ENCODE measurements around the gene MPIG6B.
A peak's percentile ranks its signal among the peaks of the same experiment; 100 is the strongest.

Gene MPIG6B

DNA sequence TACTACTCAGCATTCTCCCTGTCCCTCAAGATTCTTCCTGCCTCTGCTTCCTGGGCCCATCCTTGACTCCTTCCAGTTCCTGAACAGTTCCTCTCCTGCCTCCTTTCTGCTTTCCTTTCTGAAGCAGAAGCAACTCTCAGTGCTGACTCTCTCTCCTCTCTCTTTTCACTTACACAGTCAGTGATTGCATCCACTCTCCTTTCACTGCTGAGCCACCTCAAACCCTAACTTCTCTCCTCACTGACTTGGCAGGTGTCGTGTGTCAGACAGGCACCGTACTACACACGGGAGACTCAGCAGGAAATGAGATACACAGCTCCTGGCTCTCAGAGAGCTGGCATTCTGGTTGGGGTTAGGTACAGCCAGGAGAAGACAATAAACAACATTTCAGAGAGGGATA lies 25.6 kb upstream of the MPIG6B start:
- DNase-seq (ENCODE audit: low spot score) = no peak
- TF ChIP-seq, protein P1, sequence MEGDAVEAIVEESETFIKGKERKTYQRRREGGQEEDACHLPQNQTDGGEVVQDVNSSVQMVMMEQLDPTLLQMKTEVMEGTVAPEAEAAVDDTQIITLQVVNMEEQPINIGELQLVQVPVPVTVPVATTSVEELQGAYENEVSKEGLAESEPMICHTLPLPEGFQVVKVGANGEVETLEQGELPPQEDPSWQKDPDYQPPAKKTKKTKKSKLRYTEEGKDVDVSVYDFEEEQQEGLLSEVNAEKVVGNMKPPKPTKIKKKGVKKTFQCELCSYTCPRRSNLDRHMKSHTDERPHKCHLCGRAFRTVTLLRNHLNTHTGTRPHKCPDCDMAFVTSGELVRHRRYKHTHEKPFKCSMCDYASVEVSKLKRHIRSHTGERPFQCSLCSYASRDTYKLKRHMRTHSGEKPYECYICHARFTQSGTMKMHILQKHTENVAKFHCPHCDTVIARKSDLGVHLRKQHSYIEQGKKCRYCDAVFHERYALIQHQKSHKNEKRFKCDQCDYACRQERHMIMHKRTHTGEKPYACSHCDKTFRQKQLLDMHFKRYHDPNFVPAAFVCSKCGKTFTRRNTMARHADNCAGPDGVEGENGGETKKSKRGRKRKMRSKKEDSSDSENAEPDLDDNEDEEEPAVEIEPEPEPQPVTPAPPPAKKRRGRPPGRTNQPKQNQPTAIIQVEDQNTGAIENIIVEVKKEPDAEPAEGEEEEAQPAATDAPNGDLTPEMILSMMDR (IDR thresholded peaks at IDR 0.05; ENCODE audit: extremely low read depth, insufficient read depth, missing control alignments) = no peak
- in situ Hi-C loops (cut with MboI; ENCODE audit: low pct_unique_long_range_greater_than_20kb, low sequenced_read_pairs, unreplicated experiment) = no loop called here

DNA sequence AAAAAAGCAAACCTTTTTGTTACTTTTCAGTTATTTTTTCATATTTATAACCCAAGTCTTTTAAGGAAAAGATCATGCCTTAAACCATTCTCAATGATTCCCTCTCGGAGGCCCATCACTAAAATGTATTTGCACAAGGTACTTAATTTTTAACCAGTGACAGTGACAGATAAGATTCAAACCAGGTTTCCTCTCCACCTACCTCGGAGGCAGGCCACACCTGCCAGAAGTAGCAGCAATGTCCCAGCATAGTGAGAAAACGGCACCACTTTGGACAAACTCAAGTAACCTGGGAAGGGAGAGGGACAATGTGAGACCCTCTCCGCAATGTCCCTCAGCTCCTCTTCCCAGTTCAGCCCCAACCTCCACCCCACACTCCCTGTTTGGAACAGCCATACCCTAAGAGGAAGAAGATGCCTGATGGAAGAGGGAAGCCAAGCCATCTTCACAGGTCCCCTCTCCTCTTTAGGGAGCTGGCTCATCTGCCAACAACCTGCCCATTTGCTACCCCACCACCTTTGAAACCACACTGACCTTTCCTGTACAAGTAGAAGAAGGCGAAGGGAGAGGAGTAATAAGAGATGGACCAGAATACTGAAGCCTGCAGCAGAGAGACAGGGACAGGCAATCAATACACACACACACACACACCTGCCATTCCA lies 22.3 kb upstream of the MPIG6B start:
- no peak for DNase-seq (ENCODE audit: low spot score)
- TF ChIP-seq, protein P1 (IDR thresholded peaks at IDR 0.05; ENCODE audit: extremely low read depth, insufficient read depth, missing control alignments) = no peak
- in situ Hi-C loops (cut with MboI; ENCODE audit: low pct_unique_long_range_greater_than_20kb, low sequenced_read_pairs, unreplicated experiment) = no loop called here

DNA sequence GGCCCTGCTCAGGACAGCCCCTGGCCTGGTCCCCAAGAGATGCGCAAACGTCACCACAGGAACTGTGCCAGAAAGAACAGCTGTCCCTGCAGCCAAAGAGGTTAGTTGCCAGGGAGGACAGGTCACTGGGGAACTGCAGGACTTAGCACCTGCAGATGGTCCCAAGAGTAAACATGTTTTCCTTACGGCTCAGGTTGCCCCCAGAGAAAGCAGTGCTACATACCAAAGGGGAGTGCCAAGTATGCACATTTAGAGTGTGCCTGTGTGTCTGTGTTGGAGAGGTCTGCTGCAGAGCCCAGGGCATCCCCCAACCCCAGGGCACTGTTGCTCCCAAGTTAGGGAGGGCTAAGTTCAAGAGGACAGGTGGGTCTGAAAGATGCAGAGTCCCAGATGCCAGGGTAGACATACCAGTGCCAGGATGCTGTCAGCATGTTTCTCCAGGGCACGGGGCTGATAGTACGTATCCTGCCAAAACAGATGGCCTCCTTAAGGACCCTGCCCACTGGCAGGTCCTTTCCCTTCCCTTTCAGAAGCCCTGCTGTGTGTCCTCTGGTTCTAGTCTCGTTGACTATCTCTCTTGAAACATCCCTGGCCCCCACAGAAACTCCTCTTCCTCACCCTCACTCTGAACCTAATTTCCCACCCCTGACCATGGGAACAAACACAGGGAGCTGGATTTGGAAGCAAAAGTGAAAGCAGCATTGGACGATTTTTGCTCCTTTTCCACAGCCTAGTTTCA lies 21.3 kb upstream of the MPIG6B start:
- no peak for DNase-seq (ENCODE audit: low spot score)
- TF ChIP-seq, protein P1 (IDR thresholded peaks at IDR 0.05; ENCODE audit: extremely low read depth, insufficient read depth, missing control alignments) = no peak
- in situ Hi-C loops (cut with MboI; ENCODE audit: low pct_unique_long_range_greater_than_20kb, low sequenced_read_pairs, unreplicated experiment) = no loop called here

DNA sequence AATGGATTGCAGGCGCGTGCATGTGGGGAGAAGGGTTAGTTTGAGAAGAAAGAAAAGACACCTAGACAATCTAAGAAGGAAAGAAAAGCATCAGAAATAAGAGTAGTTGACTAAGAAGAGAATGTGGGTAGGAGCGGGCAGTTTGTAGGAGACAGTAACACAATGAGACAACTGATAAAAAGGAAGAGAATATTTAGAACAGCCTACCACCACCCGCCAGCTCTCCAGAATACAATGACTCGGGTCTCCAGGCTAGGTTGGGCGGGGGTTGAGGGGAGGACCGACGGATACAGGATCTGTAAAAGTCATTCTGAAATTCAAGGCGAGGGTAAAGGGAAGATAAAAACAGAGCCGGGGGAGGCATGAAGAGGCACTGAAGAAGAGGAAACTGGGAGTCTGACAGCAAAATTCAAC lies 20.8 kb upstream of the MPIG6B start:
- TF ChIP-seq, protein P1 (IDR thresholded peaks at IDR 0.05; ENCODE audit: extremely low read depth, insufficient read depth, missing control alignments) = no peak
- DNase-seq (ENCODE audit: low spot score) = peak; percentile 40
- in situ Hi-C loops (cut with MboI; ENCODE audit: low pct_unique_long_range_greater_than_20kb, low sequenced_read_pairs, unreplicated experiment) = no loop called here

DNA sequence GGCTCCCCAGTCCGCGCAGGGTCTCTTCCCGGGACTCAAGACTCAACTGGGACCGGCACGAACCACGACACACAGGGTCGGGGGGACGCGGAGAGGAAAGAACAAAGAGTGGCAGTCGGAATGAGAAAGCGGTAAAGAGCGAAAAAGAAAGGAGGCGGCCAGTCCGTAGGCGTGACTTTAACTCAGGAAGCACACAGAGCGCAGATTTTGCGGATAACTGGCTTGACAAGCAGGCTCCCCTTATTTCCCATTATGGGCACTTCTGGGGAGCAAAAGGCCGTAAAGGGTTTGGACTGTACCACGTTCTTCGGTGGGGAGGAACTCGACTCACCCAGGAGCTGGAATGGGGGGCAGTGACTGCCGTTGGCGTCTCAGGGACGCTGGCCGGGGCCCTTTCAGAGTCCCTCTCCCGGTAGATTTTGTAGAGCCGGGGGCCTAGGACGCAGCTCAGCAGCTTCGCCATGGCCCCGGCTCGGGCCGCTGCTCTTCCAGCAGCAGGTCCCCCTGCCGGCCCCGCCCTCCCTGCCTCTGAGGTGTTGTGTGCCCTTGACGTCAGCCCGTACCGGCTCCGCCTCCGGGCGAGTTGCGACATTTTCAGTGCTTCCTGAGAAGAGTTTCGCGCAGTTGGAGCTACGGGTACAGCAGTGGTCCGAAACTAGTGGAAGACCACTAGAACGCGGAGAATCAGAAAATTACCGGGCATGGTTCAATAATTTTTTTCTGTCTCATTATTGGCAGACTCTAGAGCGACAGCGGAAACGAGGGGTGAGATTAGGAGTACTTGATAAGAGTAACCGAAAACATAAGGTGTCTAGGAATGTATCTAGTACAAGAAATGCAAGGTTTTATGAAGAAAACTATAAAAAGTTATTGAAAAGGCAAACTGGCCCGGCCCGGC lies 20.1 kb upstream of the MPIG6B start, which contains the start of gene ABHD16A:
Gene ABHD16A, minus strand, starts transcription at position 506 of the 898 bp plus-strand sequence. Its CDS starts 43 bp downstream, at position 463.
- DNase-seq (ENCODE audit: low spot score) = peak; percentile 97
- in situ Hi-C loops (cut with MboI; ENCODE audit: low pct_unique_long_range_greater_than_20kb, low sequenced_read_pairs, unreplicated experiment) = no loop called here
- TF ChIP-seq, protein P1 (IDR thresholded peaks at IDR 0.05; ENCODE audit: extremely low read depth, insufficient read depth, missing control alignments) = no peak

DNA sequence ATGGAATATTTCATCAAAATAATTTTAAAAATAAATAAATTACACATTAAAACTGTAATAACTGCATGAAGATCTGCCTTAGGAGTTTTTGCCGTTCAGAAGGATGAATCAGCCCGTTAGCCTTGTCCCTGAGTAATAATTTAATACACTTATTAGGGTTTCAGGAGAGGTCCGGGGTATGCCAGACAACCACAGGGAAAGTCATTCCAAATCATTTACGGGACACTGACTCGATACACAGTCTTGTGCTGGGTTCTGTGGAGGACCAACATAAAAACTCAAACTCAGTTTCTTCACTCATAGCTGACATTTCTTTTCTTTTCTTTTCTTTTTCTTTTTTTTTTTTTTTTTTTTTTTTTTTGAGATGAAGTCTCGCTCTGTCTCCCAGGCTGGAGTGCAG lies 17.2 kb upstream of the MPIG6B start:
- in situ Hi-C loops (cut with MboI; ENCODE audit: low pct_unique_long_range_greater_than_20kb, low sequenced_read_pairs, unreplicated experiment) = no loop called here
- DNase-seq (ENCODE audit: low spot score) = no peak
- TF ChIP-seq, protein P1 (IDR thresholded peaks at IDR 0.05; ENCODE audit: extremely low read depth, insufficient read depth, missing control alignments) = no peak

Data from GM13977 (cell line).